ENCODE data around the gene TXNDC5.

DNA sequence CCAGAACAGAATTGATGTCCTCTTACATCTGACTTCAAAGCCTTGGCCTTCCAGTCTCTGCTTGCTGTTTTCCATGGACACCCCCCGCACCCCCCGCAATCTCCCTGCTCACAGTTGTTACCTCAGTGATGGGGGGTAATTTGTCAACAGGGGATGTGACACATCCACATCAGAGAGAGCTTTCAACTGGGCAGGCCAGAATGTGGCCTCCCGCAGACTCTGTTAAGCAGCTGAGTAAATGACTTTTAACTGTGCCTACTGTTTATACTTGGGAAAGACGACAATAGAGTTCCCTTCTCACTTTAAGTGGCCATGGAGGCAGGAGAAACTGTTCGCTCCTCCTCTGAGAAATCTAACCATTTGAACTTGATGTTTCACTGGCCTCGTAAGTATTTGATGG lies 51.0 kb downstream of the TXNDC5 start:
- TF ChIP-seq, protein P1, sequence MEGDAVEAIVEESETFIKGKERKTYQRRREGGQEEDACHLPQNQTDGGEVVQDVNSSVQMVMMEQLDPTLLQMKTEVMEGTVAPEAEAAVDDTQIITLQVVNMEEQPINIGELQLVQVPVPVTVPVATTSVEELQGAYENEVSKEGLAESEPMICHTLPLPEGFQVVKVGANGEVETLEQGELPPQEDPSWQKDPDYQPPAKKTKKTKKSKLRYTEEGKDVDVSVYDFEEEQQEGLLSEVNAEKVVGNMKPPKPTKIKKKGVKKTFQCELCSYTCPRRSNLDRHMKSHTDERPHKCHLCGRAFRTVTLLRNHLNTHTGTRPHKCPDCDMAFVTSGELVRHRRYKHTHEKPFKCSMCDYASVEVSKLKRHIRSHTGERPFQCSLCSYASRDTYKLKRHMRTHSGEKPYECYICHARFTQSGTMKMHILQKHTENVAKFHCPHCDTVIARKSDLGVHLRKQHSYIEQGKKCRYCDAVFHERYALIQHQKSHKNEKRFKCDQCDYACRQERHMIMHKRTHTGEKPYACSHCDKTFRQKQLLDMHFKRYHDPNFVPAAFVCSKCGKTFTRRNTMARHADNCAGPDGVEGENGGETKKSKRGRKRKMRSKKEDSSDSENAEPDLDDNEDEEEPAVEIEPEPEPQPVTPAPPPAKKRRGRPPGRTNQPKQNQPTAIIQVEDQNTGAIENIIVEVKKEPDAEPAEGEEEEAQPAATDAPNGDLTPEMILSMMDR (IDR thresholded peaks at IDR 0.05), result no peak
- TF ChIP-seq POLR2A (IDR thresholded peaks at IDR 0.05) (no peak), POLR2AphosphoS5 (IDR thresholded peaks at IDR 0.05) (no peak)
